OCI-LY7 (cell line): ENCODE results near the gene UFSP1. TPM values are rescaled to one million over a fixed set of nuclear protein-coding genes. Genes with fewer than 3 reads are reported as not detected.

Source experiments
- BruUV-seq: library from RNA; stranded (reverse); fragments of 400-500 nt; replicated peaks from 2 replicates; lab custom pipeline; 2021; lab: Mats Ljungman, UMichigan
- CTCF ChIA-PET: fragments of 300-600 bp; sonication (Branson Sonifier 250); formaldehyde crosslinking; loops from one replicate; lab custom pipeline; 2022; ENCODE audit warnings: antibody characterized with exemption; ENCODE audit not compliant: unreplicated experiment; lab: Charles Lee
- POLR2A ChIA-PET: fragments of 300-600 bp; sonication (Branson Sonifier 250); formaldehyde crosslinking; loops from one replicate; lab custom pipeline; 2022; ENCODE audit warnings: antibody characterized with exemption; lab: Charles Lee
- DNase-seq: peaks from one replicate; pipeline ENCODE4 v3.0.0-alpha.2; 2015; ENCODE audit warnings: low spot score
- H2AFZ ChIP-seq: fragments of 200-600 bp; sonication (generic), shearing (Covaris generic); 2 replicates; pipeline ENCODE4 v1.6.1; 2014; ENCODE audit warnings: mild to moderate bottlenecking, antibody characterized with exemption, low read length, moderate library complexity
- H3K27ac ChIP-seq: fragments of 200-600 bp; sonication (generic); 2 replicates; pipeline ENCODE4 v1.5.1; 2014; ENCODE audit warnings: mixed run types, low read depth, mild to moderate bottlenecking, moderate library complexity, low read length, inconsistent platforms; ENCODE audit not compliant: poor library complexity, severe bottlenecking
- H3K36me3 ChIP-seq: fragments of 200-600 bp; sonication (generic); 2 replicates; pipeline ENCODE4 v1.6.1; 2014; ENCODE audit warnings: mild to moderate bottlenecking, antibody characterized with exemption, low read length, moderate library complexity, mixed read lengths; ENCODE audit not compliant: insufficient read depth
- H3K4me1 ChIP-seq: fragments of 200-600 bp; sonication (generic); 2 replicates; pipeline ENCODE4 v1.5.1; 2014; ENCODE audit warnings: mild to moderate bottlenecking, low read length; ENCODE audit not compliant: insufficient read depth, poor library complexity, severe bottlenecking
- H3K4me2 ChIP-seq: fragments of 200-600 bp; sonication (generic); 2 replicates; pipeline ENCODE4 v1.6.1; 2014; ENCODE audit warnings: mild to moderate bottlenecking, low read length
- H3K4me3 ChIP-seq: fragments of 200-600 bp; sonication (generic); 2 replicates; pipeline ENCODE4 v1.5.1; 2014; ENCODE audit warnings: mild to moderate bottlenecking, low read depth, low read length; ENCODE audit not compliant: poor library complexity, severe bottlenecking
- H3K79me2 ChIP-seq: fragments of 200-600 bp; sonication (generic); 2 replicates; pipeline ENCODE4 v1.6.1; 2016; ENCODE audit warnings: low read depth, mild to moderate bottlenecking, low read length, moderate library complexity, mixed read lengths; ENCODE audit not compliant: insufficient read depth
- H3K9me2 ChIP-seq: fragments of 200-600 bp; sonication (generic); 2 replicates; pipeline ENCODE4 v1.6.1; 2016; ENCODE audit warnings: mild to moderate bottlenecking, low read length, mixed read lengths; ENCODE audit not compliant: insufficient read depth
- H3K9me3 ChIP-seq: fragments of 200-600 bp; sonication (generic); 2 replicates; pipeline ENCODE4 v1.6.1; 2014; ENCODE audit warnings: mild to moderate bottlenecking, mixed run types, low read length, mixed read lengths
- H4K20me1 ChIP-seq: fragments of 200-600 bp; sonication (generic); 2 replicates; pipeline ENCODE4 v1.6.1; 2014; ENCODE audit warnings: mild to moderate bottlenecking, antibody characterized with exemption, low read length, moderate library complexity, mixed read lengths; ENCODE audit not compliant: insufficient read depth
- CTCF ChIP-seq: fragments of 200-600 bp; sonication (generic); conservative IDR thresholded peaks from 2 replicates; pipeline ENCODE4 v1.5.1; 2014; ENCODE audit warnings: mild to moderate bottlenecking, antibody characterized with exemption, low read length, moderate library complexity, mixed read lengths
- EZH2phosphoT487 ChIP-seq: fragments of 200-600 bp; sonication (generic); IDR thresholded peaks from 2 replicates; pipeline ENCODE4 v1.6.1; 2018; ENCODE audit warnings: low read depth, borderline replicate concordance, mild to moderate bottlenecking, mixed run types, antibody characterized with exemption, low read length, moderate library complexity, mixed read lengths
- intact Hi-C: fragments of 100-400 bp; cut with micrococcal nuclease; formaldehyde crosslinking; loops from one replicate; pipeline ENCODE4 v1.10.0; 2022; ENCODE audit not compliant: unreplicated experiment
- total RNA-seq, 2 experiments: library from RNA; depleted of rRNA in 1 of 2; stranded (reverse); fragments of >200 nt in 1 of 2; shearing (Covaris generic) in 1 of 2; gene quantifications; 2 replicates each; pipeline ENCODE4 v1.2.3, GENCODE V29; 2014 to 2022

UFSP1 gene
- total RNA-seq, 2 experiments from 2014 or later = 2.8 to 3.3 TPM

- H3K9me3 ChIP-seq = no peaks in the 10 kb centered on the region
- H3K4me2 ChIP-seq = peak overlapping the region; percentile 57; the same call in 1 of the 2 replicates
- H3K4me3 ChIP-seq = no peak overlapping the region
- no peaks in the 10 kb centered on the region for H3K79me2 ChIP-seq
- H3K9me2 ChIP-seq = no peaks in the 10 kb centered on the region
- CTCF ChIA-PET = no interaction called here
- H3K27ac ChIP-seq = no peak overlapping the region
- BruUV-seq = no TSS peak
- TF ChIP-seq CTCF (no peak), EZH2phosphoT487 (no peak)
- H3K4me1 ChIP-seq = peaks cover 9% of the 10 kb centered on the region
- no peaks in the 10 kb centered on the region for H4K20me1 ChIP-seq
- H2AFZ ChIP-seq = no peak overlapping the region; the same call in 1 of the 2 replicates
- POLR2A ChIA-PET = no interaction called here
- no peak for DNase-seq
- H3K36me3 ChIP-seq = peaks cover 14% of the 10 kb centered on the region
- intact Hi-C loops = no loop called here
Observed at GRCh38 chr7:100865938-100866728, 23.4 kb downstream of the UFSP1 start.

GRCh38 chr7:100865372-100865911 lies 24.1 kb downstream of the UFSP1 start:
- H3K4me3 ChIP-seq = no peak overlapping the region
- ChIA-PET POLR2A (no interaction called here), CTCF (no interaction called here)
- no peaks in the 10 kb centered on the region for H4K20me1 ChIP-seq
- no peak for DNase-seq
- no peak for TF ChIP-seq EZH2phosphoT487
- no peak for TF ChIP-seq CTCF
- intact Hi-C loops = no loop called here
- no peaks in the 10 kb centered on the region for H3K9me3 ChIP-seq
- no peak overlapping the region for H3K4me2 ChIP-seq
- H3K9me2 ChIP-seq = no peaks in the 10 kb centered on the region
- no peaks in the 10 kb centered on the region for H3K79me2 ChIP-seq
- H3K4me1 ChIP-seq = peaks cover 9% of the 10 kb centered on the region
- no TSS peak for BruUV-seq
- H3K27ac ChIP-seq = no peak overlapping the region
- H3K36me3 ChIP-seq = peaks cover 20% of the 10 kb centered on the region
- no peak overlapping the region for H2AFZ ChIP-seq
